Suprapubic skin (tissue), 3 donors: ENCODE measurements around the gene TRMT112.

ENCODE experiments used
- POLR2AphosphoS5 ChIP-seq, 3 donors: sonication (generic); formaldehyde crosslinking; IDR thresholded peaks; one replicate each; pipeline ENCODE4 v1.6.1; 2017; ENCODE audit warnings: antibody characterized with exemption in 3 of 3
- TF ChIP-seq, protein P1 (sequence below), 2 donors: fragments of 200-600 bp in 1 of 2; fragments of 450-650 bp in 1 of 2; sonication (generic) in 1 of 2; IDR thresholded peaks; one replicate each; pipeline ENCODE4 v1.5.1; 2016 to 2019; ENCODE audit warnings: antibody characterized with exemption in 2 of 2, mild to moderate bottlenecking in 1 of 2, moderate library complexity in 1 of 2

DNA sequence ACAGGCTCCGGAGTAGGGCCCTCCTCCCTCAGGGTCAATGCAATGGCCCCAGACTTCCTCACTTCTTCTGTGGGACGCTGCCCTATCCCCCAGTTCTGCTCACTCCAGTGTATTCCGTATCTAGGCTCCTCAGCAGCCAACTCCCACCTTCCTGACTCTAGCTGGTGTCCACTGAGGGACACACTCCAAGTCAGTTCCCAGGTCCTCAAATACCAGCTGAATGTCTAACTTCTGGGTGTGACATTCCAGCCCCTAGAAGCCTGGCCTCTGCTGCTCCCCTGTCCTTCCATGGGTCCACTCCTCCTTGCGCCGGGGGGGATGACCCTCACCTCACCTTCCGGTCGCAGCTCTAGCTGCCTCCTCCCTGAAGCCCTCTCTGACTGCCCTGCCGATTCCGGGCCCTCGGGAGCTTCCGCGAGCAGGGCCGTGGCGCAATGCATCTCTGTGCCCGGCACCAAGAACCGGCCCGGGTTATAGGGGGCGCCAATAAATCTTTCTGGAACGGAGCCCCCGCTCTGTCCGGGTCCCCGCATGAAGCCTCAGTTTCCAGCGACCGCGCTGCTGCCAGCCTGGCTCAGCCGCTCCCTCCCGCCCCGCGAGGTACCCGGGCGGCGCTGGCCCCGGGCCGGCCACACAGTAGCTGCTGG is 48.3 kb downstream of the TRMT112 start:
- TF ChIP-seq, protein P1, sequence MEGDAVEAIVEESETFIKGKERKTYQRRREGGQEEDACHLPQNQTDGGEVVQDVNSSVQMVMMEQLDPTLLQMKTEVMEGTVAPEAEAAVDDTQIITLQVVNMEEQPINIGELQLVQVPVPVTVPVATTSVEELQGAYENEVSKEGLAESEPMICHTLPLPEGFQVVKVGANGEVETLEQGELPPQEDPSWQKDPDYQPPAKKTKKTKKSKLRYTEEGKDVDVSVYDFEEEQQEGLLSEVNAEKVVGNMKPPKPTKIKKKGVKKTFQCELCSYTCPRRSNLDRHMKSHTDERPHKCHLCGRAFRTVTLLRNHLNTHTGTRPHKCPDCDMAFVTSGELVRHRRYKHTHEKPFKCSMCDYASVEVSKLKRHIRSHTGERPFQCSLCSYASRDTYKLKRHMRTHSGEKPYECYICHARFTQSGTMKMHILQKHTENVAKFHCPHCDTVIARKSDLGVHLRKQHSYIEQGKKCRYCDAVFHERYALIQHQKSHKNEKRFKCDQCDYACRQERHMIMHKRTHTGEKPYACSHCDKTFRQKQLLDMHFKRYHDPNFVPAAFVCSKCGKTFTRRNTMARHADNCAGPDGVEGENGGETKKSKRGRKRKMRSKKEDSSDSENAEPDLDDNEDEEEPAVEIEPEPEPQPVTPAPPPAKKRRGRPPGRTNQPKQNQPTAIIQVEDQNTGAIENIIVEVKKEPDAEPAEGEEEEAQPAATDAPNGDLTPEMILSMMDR (IDR thresholded peaks at IDR 0.05), result no peak
- TF ChIP-seq POLR2AphosphoS5 (IDR thresholded peaks at IDR 0.05), result no peak
